GM19193 (cell line): ENCODE measurements around the gene DGAT2L6.

Source experiments
- POLR2A ChIP-seq: IDR thresholded peaks from 4 replicates; pipeline ENCODE4 v1.6.1; 2011; ENCODE audit not compliant: insufficient read depth, insufficient read length; ENCODE audit errors: extremely low read depth

Gene DGAT2L6

DNA sequence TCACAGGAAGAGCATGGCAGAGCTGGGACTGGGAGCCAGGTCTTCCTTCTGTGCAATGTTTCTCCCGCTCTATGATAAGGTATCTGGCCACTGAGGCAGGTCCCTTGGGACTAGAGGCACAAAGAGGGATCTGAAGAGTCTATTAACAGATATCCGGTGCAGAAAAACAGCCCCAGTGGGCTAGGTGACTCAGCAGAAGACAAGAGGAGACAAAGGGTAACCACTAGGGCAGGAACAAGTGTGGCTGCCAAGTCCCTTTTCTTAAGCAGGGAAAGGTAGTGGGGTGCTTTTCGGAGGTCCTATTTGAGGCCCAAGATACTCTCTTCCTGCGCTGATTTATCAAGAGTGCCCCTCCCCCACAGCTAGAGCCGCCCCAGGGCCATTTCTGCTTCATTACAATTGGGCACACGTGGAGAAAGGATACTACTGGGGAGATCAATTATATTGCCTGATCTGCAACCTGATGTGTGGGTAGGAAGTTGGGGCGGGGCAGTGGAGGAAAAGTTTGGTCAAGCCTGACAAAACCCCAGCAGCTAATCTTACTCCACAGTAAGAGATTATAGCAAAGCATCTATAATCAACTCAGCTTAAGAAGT lies at the start of gene DGAT2L6:
Gene DGAT2L6 (plus strand): TSS at position 546 of the 596 bp plus-strand sequence. CDS start 100 bp downstream, outside the sequence.
- TF ChIP-seq POLR2A = no peak

- no peak for TF ChIP-seq POLR2A
These were observed 49.2 kb upstream of the DGAT2L6 start for GRCh38 chrX:70128071-70128470.

DNA sequence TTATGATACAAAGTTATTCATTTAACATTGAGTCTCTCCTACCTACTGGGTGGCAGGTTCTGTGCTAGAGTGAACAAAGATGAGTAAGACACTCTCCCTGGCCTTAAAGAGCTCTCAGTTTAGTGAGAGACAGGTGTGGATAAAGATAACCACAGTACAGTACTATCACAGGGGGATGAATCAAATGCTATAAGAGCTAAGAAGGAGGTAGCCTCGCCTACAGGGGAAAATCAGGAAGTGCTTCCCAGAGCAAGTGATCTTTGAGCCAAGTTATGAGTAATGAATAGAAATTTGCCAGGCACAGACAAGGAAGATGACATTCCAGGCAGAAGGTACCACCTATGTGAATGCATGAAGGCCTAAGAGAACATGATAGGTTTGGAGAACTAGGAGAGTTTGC lies 47.5 kb upstream of the DGAT2L6 start:
- TF ChIP-seq POLR2A = no peak

- TF ChIP-seq POLR2A = no peak
These were observed 45.1 kb upstream of the DGAT2L6 start for GRCh38 chrX:70132224-70132623.

- peak; percentile 25 for TF ChIP-seq POLR2A
These were observed 44.4 kb upstream of the DGAT2L6 start for GRCh38 chrX:70132877-70133302.

GRCh38 chrX:70133303-70134115 lies 43.8 kb upstream of the DGAT2L6 start, which contains the start of gene IGBP1:
IGBP1 (plus strand) TSS chrX:70133447; CDS start chrX:70133948, 501 bp downstream.
- peak; percentile 74 for TF ChIP-seq POLR2A

GRCh38 chrX:70134116-70134477 lies 43.2 kb upstream of the DGAT2L6 start:
- no peak for TF ChIP-seq POLR2A

DNA sequence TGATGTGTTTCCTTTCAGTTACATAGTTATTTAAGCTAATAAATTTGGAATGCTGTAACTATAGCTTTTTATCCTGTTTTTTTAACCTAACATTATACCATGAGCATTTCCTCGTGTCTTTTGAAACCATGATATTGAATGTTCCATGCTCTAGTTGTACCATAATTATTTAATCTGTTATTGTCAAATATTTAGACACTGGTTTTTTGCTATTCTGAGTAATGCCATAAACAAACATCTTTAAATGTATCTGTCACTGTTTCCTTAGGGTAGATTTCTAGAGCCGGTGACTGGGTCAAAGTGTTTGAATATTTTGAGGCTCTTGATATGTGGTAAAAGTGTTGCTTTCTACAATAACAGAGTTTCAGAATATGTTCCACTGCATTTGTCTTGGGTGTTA lies 38.7 kb upstream of the DGAT2L6 start:
- no peak for TF ChIP-seq POLR2A

- no peak for TF ChIP-seq POLR2A
These were observed 37.5 kb upstream of the DGAT2L6 start for GRCh38 chrX:70139736-70140135.

DNA sequence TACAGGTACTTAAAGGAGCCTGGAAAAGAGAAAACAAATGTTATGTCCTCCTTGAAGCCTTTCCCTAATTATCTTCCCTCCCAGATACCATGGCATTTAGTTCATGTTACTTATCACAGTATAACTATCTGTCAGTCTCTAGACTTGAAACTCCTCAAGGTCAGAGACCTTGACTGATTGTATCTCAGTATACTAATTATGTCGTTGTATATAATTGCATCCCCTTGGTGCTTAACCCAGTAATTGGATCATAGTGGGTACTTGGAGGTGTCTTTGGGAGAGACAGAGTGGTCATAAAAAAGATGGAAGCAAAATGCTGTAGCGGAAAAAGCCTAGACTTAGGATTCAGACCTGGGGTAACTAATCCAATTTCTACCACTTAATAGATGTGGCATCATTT lies 35.9 kb upstream of the DGAT2L6 start:
- TF ChIP-seq POLR2A = no peak

GRCh38 chrX:70166601-70167590 lies 10.4 kb upstream of the DGAT2L6 start:
- TF ChIP-seq POLR2A = no peak

DNA sequence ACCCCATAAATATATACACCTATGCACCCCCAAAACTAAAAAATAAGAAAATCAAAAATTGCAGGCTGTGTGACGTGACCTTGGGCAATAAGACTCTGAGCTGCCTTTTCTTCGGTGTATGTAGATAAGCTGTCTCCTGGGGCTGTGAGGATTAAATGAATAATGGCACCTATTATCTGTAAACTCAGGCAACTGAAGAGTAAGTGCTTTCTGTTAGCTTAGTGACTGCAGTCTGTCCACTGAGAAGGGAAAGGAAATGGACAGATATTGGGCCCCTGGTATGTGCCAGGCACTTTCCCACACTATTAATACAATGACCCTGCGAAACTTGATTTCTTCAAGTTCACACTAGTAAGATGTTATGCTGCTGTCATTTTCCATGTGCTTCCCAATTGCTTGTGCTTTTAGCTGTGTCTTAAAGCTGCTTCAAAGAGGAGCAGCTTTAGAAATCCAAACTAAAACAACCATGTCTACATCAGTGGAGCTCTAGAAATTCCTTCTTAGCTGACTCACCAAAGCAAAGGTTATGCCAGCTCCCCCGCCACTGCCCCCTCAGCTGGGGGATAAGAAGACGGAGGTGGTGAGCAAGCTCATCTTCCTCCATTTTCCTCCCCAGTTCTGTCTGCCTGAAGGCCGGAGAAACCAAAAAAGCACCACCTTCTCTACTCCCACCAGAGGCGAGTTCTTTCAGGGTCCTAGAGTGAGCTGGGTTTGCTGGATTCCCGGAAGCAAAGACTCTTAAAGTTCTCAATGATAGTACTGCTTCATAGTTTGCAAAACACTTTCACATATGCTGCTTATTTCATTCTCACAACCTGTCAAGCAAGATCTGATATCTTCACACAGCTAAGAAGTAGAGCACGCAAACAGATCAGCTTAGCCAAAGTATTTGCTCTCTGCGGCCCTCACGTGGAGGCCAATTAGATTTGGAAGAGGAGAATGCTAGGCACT lies 8.8 kb upstream of the DGAT2L6 start:
- TF ChIP-seq POLR2A = no peak

GRCh38 chrX:70169281-70169680 lies 8.0 kb upstream of the DGAT2L6 start:
- no peak for TF ChIP-seq POLR2A

DNA sequence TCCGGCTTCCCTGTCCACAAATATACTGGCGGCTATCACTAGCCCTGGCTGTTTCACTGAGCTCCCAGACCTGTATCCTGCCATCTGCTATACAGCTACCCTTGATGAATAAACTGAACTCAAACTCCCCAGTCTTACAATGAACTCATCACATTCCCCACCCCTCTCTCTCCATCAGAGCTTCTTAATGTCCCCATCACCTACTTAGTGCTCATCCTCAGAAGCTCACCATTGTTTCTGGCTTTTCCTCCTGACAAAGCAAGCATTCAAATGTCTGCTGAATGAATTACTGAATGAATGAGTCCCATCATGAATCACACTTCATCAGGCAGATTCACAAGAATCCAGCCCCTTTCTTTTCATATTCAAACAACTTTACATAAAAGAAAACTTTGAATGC lies 5.7 kb upstream of the DGAT2L6 start:
- no peak for TF ChIP-seq POLR2A

- no peak for TF ChIP-seq POLR2A
These were observed 5.1 kb upstream of the DGAT2L6 start for GRCh38 chrX:70172221-70172620.

DNA sequence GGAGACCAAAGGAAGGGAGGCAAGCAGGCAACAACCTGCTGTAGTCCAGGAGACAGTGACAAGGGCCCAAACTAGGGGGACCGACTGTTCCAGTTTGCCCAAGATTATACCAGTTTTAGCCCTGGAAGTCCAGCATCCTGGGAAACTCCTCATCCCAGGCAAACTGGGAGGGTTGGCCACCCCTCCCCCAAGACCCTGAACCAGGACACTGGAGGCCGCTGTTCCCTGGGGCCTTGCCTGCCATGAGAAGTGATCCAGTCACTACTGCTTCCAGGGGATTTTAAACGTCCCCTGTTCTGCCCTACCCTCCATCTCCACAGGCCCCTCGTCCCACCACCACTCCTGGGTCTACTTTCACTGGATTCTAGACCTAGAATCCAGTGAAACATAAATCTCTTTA lies 4.3 kb upstream of the DGAT2L6 start:
- TF ChIP-seq POLR2A = no peak
